Kidney epithelial cell (primary cell): ENCODE measurements around the gene SH3BP5L. TPM values are rescaled to one million over a fixed set of nuclear protein-coding genes. Genes with fewer than 3 reads are reported as not detected.
A peak's percentile ranks its signal among the peaks of the same experiment; 100 is the strongest.

Source experiments
- DNase-seq: peaks from one replicate; pipeline ENCODE4 v3.0.0-alpha.2; 2010; ENCODE audit warnings: low read depth
- H3K27me3 ChIP-seq: 2 replicates; pipeline ENCODE4 v1.6.0; 2011; ENCODE audit warnings: low read length; ENCODE audit not compliant: control insufficient read depth, insufficient read depth
- H3K36me3 ChIP-seq: 2 replicates; pipeline ENCODE4 v1.5.1; 2011; ENCODE audit warnings: low read length; ENCODE audit not compliant: control insufficient read depth, insufficient read depth
- H3K4me3 ChIP-seq: 2 replicates; pipeline ENCODE4 v1.5.1; 2011; ENCODE audit warnings: low read depth, mild to moderate bottlenecking, control low read depth, low read length
- CTCF ChIP-seq: IDR thresholded peaks from 2 replicates; pipeline ENCODE4 v1.5.1; 2011; ENCODE audit warnings: mild to moderate bottlenecking, moderate library complexity, low read length, control low read depth, inconsistent platforms; ENCODE audit not compliant: insufficient read depth, poor library complexity, severe bottlenecking
- total RNA-seq: library from RNA; depleted of rRNA; stranded (reverse); fragments of >200 nt; gene quantifications from 2 replicates; pipeline ENCODE4 v1.2.3, GENCODE V29; 2015

Gene SH3BP5L
- total RNA-seq: 36.1 and 38.3 TPM in 2 replicates

DNA sequence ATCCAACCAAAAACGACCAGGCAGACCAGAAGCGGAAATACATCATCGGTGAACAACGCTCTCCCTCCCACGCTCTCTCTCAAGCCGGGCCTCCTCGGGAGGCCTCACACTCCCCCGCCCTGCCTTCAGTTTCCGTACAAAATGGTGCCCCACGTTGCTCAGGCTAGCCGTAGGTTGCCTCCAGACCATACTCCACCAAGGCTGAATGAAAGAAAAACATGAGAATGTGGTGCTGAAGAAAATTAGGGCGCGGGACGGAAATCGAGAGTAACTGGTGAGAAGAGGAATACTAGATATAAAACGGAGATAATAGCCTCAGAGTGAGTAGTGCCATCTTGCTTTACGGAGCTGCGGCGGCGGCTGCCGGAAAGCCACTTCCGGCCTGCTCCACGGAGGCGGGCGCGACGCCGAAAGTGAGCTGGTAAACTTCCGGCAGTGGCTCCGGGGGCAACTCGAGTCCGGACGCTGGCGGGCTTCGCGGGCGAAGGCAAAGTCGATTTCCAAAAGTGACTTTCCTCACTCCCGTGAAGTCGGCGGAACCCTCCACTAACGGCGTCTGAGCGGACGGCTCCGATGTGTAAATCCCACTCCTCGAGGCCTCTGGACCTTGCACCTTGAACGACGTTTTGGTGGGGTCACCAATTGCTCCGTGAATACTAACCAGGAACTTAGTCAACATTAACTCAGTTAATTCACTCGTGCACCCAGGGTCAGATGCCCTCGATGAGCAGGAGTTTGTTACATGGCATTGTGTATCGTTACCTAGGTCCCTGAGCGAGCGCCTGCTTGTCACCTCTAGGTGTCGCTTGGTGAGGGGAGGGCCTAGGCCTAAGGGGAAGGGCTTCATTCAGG is at the start of gene SH3BP5L:
Gene SH3BP5L, minus strand, starts transcription at position 7 of the 852 bp plus-strand sequence. CDS start 980 bp downstream, outside the sequence.
- no peaks in the 10 kb centered on the region for H3K27me3 ChIP-seq
- DNase-seq: peak; percentile 80
- peak; percentile 76 for TF ChIP-seq CTCF

DNA sequence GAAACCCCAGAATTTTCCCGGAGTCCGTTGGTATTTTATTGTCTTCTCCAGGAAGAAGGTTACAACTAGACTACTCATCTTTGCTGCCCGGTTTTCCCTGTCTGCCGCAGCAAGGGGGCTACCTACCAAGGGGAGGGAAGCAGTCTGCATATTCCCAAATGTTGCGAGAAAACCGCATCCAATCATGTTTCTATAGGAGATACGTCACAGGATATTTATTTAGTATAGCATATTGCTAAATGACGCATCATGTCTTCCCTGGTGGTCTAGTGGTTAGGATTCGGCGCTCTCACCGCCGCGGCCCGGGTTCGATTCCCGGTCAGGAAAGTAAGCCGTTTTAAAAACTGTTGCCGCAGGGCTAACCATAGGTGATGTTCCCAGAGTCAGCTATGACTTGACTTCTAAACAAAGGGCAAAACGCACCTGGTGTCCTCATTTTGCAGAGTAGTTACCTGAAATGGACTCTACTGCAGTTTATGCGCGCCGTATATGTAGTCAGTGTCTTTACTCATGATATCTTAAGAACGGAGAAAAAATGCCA is 48.3 kb upstream of the SH3BP5L start:
- Histone ChIP-seq H3K27me3 (no peaks in the 10 kb centered on the region), H3K4me3 (peak overlapping the region; percentile 49), H3K36me3 (no peaks in the 10 kb centered on the region)
- DNase-seq: no peak
- TF ChIP-seq CTCF: no peak

More for the DNA sequence above, at the start of gene SH3BP5L:
- Histone ChIP-seq H3K36me3 (no peaks in the 10 kb centered on the region), H3K4me3 (peak within 1 kb of the TSS; percentile 71)

GRCh38 chr1:248873409-248873992 is 47.8 kb upstream of the SH3BP5L start:
- Histone ChIP-seq H3K4me3 (peak overlapping the region; percentile 49), H3K36me3 (no peaks in the 10 kb centered on the region), H3K27me3 (no peaks in the 10 kb centered on the region)
- TF ChIP-seq CTCF: no peak
- peak; percentile 79 for DNase-seq

GRCh38 chr1:248872752-248873408 is 47.2 kb upstream of the SH3BP5L start:
- DNase-seq: no peak
- peak overlapping the region; percentile 49 for H3K4me3 ChIP-seq
- H3K27me3 ChIP-seq: no peaks in the 10 kb centered on the region
- no peaks in the 10 kb centered on the region for H3K36me3 ChIP-seq
- TF ChIP-seq CTCF: no peak

DNA sequence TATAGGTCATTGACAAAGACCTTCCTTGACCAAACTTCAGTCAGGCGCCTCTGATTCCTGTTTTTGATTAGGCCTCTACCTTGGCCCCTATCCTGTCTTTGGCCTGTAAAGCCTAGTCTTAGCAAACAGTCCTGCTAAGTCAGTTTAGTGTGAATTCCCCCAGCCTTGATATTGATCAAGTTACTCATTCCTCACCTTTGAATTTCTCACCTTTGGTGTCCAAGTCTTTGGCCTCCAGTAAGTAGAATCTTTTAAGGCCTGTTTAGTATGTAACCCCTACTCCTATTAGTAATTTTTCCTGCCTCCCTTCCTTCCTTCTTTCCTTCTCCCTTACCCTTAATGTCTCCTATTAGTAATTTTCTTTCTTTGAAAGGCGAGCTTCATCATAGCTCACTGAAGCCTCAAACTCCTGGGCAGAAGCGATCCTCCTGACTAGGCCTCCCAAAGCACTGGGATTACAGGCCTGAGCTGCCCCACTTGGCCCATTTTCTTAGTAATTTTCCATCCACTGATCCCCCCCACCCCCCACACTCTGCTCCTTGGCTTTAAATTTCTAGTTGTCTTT is 46.2 kb upstream of the SH3BP5L start:
- no peak for TF ChIP-seq CTCF
- H3K4me3 ChIP-seq: no peak overlapping the region
- no peak for DNase-seq
- H3K27me3 ChIP-seq: no peaks in the 10 kb centered on the region
- no peaks in the 10 kb centered on the region for H3K36me3 ChIP-seq
